DMS153 treated with DMSO at 0.1 percent for 48 hours (cell line): ENCODE measurements around the gene AKAP6.

ENCODE experiments used
- DNase-seq: peaks from one replicate; lab custom pipeline; 2025; ENCODE audit not compliant: unreplicated experiment; lab: John Stamatoyannopoulos, UW

AKAP6 gene

GRCh38 chr14:32800320-32800719, 471.2 kb downstream of the AKAP6 start:
- DNase-seq, result no peak

DNA sequence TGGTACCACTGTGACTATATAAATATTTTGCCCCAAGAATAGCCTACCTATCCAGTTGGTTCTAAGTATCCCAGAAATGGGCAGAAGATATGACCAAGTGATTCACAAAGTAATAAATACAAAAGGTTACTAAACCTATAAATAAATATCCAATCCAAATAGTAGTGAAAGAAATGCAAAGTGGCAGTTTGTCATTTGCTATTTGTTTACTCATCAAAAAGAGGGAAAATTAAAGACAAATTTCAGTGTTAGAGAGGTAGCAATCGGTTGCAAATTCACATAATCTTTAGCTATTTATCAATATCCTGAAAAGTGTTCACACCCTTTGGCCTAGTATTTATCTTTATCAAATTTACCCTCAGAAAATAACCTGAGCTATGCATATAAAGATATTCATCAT, 473.2 kb downstream of the AKAP6 start:
- no peak for DNase-seq

- no peak for DNase-seq
These were observed 476.9 kb downstream of the AKAP6 start for GRCh38 chr14:32805979-32806378.

- DNase-seq, result no peak
These were observed 479.5 kb downstream of the AKAP6 start for GRCh38 chr14:32808644-32809043.

- DNase-seq, result peak; percentile 29
These were observed 480.2 kb downstream of the AKAP6 start for GRCh38 chr14:32809255-32809654.

DNA sequence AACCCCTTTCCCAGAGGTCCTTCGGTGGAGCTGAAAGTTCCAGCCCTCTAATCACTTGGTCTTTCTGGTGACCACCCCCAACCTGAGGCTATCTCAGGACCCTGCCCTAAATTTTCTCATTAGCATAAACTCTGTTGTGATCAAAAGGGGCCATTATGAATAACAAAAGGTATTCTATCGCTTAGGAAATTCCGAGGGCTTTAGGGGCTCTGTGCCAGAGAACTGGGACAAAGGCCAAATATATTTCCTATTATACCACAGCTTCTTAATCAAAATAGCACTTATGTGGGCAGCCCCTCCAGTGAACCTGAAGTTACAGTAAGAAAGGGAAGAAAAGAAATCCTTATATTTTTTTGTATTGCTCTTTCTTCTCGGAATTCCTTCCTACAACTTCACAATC, 484.3 kb downstream of the AKAP6 start:
- DNase-seq, result no peak

DNA sequence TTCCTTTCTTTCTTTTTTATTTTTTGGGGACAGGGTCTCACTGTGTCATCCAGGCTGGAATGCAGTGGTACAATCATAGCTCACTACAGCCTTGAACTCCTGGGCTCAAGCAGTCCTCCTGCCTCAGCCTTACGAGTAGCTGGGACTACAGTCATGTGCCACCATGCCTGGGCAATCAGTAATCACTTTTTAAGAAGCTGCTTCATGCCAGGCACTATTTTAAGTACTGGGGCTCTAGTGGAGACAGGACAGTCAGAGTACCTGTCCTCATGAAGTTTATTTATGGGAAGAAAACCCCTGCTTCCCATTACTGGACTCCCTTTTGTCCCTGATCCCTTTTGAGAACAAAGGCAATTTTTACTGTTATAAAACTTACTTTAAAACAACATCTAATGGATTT, 485.6 kb downstream of the AKAP6 start:
- no peak for DNase-seq

- no peak for DNase-seq
These were observed 487.5 kb downstream of the AKAP6 start for GRCh38 chr14:32816588-32816987.

GRCh38 chr14:32817780-32818179, 488.7 kb downstream of the AKAP6 start:
- DNase-seq, result no peak

- no peak for DNase-seq
These were observed 489.5 kb downstream of the AKAP6 start for GRCh38 chr14:32818581-32818980.

GRCh38 chr14:32820181-32820580, 491.1 kb downstream of the AKAP6 start:
- no peak for DNase-seq

DNA sequence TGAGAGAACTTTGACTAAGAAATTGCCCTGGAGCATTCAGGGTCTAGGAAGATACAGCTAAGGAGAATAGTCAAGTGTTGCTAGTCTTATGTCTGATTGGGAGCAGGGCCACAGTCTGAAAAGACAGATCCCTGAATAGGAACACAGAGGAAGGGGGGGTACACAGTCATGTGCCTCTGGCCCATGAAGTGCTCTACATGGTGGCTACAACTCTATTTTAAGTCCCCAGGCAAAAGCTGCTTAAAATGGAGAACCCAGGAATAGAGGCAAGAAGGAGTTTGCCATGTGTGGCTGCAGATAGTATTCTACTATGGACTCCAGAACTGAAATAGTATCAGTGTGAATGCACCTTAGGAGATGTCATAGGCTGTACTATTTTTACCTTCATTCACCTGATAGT, 491.6 kb downstream of the AKAP6 start:
- no peak for DNase-seq

DNA sequence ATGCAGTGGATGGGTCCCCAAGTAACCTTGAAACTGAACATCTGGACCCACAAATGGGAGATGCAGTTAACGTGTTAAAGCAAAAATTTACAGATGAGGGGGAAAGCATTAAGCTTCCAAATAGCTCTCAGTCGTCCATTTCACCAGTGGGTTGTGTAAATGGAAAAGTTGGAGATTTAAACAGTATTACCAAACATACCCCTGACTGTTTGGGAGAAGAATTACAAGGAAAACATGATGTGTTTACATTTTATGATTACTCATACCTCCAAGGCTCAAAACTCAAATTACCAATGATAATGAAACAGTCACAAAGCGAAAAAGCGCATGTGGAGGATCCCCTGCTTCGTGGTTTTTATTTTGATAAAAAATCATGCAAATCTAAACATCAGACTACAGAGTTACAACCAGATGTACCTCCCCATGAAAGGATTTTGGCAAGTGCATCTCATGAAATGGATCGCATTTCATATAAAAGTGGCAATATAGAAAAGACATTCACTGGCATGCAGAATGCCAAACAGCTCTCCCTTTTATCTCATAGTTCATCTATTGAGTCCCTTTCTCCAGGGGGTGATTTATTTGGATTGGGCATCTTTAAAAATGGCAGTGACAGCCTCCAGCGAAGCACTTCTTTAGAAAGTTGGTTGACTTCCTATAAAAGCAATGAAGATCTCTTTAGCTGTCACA, 493.0 kb downstream of the AKAP6 start:
- DNase-seq, result no peak

GRCh38 chr14:32823706-32824105, 494.6 kb downstream of the AKAP6 start:
- DNase-seq, result no peak

- DNase-seq, result no peak
These were observed 495.1 kb downstream of the AKAP6 start for GRCh38 chr14:32824195-32824594.

GRCh38 chr14:32825058-32825457, 496.0 kb downstream of the AKAP6 start:
- no peak for DNase-seq

DNA sequence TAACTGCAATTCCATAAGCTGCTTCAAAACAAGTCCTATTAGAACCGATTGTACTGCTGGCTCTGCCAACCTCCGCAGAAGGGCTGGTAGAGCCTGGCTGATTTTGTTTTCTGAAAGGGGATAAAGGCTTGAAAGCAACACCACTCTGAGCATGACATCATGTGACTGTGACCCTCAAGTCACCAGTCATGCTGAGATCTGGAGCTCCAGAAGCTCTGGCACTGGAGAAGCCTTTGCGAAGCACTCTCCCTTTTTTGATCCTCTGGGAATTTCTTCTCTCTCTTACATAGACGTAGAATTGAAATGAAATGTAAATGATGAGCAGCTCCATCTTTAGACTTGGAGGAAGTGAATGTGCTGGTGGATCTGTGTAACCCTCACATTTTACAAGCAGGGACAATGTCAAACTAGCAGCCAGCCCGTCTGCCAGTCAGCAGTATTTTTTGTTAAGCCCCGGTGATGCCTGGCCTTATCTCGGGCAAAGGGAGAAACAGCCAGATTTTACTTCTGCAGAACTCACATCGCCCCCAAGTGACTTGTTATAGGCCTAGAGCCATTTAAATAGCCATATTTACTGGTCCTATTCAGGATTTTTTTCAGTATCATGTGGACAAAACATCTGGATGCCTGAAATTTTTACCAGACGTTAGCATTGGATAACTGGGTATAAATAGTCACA, 497.4 kb downstream of the AKAP6 start:
- DNase-seq, result no peak

- DNase-seq, result no peak
These were observed 498.4 kb downstream of the AKAP6 start for GRCh38 chr14:32827514-32827913.

DNA sequence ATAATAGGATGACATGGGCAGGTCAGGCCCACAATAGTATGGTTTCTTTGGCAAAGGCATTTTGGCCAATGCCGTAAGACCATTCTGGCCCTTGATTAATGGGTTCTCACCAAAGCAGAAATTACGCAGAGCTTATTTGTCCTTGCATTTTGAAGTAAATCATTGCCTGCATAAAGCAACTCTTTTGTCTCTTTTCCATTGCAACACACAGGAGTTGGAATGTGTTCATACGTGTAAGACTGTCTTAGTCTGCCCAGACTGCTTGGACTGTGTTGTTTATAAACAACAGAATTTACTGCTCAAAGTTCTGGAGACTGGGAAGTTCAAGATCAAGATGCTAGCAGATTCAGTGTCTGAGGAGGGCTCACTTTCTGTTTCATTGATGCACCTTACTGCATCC, 506.8 kb downstream of the AKAP6 start:
- DNase-seq, result no peak

GRCh38 chr14:32841698-32842097, 512.6 kb downstream of the AKAP6 start:
- no peak for DNase-seq

DNA sequence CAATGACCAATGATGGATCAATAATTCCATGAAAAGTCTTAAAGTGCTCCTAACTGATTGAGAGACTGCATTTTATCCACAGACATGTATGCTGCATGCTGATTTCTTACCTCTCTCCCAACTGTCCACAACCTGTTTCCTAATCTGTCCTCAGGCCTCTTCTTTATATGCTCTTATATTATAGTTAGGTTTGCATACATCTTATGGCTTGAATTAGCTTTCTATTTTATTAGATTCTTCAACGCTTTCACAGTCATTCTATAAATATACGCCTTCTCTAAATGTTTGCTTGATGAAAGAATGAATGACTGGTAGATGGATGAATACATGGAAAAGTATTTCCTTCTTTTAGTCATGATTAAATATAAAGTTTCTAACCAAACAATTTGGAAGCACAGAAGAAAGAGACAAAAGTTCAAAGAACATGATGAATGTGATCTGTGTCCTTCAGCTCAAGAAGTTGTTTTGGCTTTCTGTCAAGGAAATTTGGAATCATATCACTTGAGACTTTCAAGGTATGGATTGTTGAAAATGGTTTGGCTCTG, 517.8 kb downstream of the AKAP6 start:
- DNase-seq, result no peak

DNA sequence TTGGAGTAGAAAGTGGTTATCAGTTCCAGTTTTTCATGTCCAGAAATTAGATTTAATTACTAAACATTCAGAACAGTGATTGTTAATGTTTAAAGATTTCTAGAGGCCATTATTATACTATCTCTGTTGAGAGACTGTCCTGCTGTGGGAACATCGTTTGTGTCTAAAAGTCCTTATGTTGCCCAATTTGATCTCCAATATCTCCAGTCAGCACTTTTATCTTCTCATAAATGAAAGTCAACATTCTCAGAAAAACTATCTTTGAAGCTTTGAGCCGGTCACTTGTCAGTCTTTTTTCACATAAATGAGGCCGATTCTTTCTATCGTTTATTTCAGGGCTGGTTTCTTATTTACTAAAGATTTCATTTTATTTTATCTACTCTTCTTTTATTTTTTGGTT, 518.8 kb downstream of the AKAP6 start:
- DNase-seq, result no peak
